GM19438 (cell line): ENCODE results near the gene KIAA1671.

ENCODE experiments used
- ATAC-seq: cut with Tn5 transposase; IDR thresholded peaks from one replicate; pipeline ENCODE4 v1.9.1; 2021; ENCODE audit warnings: low read depth; ENCODE audit not compliant: unreplicated experiment

Gene KIAA1671

DNA sequence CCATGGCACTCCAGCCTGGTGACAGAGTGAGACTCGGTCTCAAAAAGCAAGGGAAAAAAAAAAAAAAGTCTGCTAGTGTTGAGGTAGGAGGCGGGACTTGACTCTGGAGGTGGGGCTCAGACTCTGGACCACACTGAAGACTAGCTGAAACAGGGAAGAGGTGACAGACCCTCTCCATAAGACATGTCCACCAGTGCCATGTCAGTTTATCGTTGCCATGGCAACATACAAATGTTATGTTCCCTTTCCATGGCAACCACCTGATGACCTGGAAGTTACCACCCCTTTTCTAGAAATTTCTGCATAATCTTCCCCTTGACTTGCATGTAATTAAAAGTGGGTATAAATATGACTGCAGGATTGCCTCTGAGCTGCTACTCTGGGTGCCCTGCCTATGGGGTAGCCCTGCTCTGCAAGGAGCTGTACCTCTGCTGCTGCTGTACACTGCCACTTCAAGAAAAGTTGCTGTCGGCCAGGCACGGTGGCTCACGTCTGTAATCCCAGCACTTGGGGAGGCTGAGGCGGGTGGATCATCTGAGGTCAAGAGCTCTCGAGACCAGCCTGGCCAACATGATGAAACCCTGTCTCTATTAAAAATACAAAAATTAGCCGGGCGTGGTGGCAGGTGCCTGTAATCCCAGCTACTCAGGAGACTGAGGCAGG, 55.1 kb downstream of the KIAA1671 start:
- no peak for ATAC-seq

DNA sequence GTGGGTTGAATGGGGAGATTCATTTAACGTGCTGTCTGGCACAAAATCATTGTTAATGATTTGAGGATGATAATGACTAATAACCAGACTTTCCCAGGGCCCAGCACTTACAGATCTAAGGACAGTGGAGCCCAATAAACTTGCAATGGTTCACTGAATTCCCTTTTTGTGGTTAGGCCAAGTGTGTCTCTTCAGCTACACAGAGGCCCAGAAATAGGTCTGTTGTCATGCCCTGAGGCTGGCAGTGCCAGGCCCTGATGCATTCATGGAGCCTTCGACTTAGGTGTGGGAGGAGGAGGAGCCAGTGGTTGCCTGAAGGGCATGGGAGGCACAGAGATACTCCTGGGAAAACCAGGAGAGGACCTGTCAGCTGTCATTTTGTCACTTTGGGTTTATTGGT, 56.1 kb downstream of the KIAA1671 start:
- ATAC-seq = no peak

DNA sequence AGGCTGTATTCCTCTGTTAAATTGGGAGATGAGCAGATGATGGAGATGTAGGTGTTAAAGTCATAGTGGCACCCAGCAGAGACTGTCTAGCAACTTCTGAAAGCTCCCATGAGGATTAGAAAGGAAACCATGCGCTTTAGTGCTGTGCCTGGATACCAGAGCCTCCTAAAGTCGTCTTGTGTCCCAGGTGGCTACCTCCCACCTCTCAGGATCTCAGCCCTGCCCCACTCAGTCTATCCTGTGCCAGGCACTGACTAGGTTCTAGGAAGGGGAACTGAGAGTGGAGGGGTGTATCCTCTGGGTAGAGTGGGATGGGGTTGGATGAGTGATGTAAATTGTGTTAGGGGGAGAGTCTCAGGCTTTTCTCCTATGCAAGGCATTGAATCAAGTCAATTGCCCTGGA, 60.2 kb downstream of the KIAA1671 start:
- no peak for ATAC-seq

DNA sequence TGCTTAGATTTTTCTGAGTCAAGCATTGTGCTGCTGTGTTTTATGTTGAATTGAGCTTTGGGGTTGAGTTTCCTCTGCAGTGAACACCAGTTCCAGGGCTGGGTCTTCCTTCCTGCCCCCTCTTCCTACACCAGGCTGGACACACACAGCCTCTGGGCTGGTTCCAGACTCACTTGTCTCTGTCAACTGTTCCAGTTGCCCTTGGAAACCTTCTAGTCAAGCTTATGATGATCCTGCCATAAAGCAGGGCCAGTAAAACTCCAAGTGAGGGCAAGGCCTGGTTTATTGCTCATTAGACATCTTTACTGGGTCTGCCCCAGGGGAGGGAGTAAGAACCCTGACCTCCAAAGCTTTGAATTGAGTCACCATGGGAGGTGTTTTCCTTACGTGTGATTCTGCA, 61.1 kb downstream of the KIAA1671 start:
- no peak for ATAC-seq

DNA sequence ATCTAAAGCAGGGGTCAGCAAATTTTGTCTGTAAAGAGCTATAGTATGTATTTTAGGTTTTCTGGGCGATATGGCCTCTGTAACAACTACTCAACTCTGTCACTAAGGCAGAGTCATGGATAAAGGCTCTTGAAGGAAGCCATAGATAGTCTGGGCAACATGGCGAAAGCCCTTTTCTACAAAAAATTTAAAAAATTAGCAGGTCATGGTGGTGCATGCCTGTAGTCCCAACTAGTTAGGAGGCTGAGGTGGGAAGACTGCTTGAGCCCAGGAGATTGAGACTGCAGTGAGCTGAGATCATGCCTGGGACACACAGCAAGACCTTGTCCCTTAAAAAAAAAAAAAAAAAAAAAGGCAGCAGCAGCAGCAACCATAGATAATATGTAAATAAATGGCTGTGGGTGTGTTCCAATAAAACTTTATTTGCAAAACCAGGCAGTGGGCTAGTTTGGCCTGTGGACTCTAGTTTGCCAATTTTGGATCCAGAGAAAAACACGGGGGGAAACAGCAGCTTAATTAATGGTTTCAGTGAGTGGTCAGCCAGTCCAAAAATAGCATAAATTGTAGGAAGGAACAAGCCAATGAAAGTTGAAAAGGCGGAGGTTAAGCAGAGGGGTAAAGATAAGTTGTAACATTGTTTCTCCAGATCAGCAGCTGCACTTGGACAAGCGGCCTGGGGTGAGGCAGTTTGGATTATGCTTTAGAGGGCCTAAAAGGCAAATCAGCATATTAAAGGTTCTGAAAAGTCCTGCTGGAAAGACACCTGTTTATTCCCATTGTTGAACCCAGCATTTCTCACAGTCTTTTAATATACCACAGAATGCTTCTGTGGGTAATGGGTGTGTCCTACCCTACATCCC, 62.6 kb downstream of the KIAA1671 start:
- ATAC-seq = no peak

DNA sequence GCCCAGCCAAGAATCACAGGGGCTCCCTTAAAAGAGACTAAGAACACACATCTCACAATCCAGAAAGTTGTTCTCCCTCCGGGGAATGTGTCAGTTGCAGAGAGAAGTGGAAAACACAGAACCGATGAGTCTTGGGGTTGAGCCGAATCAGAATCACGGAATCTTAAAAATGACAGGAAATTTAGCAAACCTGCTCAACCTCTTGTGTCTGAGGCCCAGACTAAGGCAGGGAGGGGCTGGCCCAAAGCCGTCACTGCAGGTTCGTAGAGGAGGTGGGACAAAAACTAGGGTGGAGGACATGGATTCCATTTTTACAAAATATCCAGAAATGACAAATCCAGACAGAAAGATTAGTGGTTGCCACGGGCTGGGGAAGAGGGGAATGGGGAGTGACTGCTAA, 63.8 kb downstream of the KIAA1671 start:
- no peak for ATAC-seq

DNA sequence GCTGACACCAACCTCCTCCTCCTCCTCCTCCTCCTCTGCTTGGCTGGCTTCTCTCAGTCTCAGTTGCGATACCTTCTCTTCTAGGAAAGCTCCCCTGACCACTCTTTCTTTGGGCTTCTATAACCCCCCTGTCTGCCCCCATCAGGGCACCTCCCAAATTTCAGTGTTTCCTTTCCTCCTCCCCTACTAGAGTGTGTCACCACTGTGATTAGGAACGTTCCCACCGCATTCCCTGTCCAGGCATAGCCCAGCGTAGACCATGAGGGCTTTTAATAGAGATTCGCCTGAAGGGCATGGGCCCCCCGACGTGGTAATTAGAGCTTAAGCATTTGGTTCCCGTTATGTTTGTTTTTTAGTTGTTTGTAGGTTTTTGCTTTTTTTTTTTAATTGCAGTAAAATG, 65.5 kb downstream of the KIAA1671 start:
- no peak for ATAC-seq

DNA sequence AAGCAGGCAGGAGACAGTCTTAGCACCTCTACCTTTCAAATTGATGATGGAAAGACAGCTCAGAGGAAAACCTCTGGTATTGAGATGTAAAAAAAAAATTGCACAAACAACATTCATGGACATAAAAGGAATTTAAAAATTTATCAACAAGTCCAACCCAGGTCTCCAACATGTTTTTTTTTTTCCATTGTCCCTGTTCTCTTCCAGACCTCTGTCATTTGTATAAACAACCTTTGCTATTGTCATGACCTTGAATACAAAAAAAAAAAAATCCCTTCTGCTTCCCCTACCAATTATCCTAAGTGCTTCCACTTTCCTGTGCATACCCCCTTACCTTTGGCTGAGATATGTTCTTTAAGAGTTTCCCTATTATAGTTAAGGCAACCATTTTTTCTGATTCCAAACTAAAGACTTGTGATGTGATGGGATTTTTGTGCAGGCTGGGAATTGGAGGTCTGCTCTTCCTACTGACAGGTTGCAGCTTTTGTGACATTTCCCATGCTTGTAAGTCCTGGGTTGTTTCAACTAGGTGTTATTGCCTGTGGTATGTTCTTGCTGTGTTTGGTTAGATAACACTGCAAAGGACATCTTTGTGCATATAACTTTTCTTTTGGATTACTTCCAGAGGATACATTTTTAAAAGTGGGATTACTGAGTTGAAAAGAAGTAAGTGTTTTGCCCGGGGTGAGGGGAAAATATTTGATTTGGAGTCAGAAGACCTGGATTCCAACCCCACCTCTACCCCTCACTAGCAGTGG, 67.1 kb downstream of the KIAA1671 start:
- no peak for ATAC-seq

DNA sequence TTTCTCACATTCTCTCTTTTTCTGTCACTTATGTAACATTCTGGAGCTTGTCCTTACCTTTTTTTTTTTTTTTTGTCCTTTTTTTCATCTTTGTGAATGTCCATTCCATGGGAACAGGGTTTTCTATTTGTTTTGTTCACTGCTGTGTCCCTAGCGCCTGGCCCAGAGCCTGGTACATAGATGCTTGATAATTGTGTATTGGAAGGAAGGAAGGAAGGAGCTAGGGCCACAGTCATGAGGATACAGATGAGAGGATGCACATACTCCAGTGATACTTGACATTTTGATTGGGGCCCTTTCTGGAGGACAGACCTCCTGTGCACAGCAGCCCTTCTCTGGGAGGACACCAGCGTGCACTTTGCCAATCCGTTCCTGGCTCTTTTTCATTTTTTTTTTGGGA, 68.9 kb downstream of the KIAA1671 start:
- no peak for ATAC-seq

DNA sequence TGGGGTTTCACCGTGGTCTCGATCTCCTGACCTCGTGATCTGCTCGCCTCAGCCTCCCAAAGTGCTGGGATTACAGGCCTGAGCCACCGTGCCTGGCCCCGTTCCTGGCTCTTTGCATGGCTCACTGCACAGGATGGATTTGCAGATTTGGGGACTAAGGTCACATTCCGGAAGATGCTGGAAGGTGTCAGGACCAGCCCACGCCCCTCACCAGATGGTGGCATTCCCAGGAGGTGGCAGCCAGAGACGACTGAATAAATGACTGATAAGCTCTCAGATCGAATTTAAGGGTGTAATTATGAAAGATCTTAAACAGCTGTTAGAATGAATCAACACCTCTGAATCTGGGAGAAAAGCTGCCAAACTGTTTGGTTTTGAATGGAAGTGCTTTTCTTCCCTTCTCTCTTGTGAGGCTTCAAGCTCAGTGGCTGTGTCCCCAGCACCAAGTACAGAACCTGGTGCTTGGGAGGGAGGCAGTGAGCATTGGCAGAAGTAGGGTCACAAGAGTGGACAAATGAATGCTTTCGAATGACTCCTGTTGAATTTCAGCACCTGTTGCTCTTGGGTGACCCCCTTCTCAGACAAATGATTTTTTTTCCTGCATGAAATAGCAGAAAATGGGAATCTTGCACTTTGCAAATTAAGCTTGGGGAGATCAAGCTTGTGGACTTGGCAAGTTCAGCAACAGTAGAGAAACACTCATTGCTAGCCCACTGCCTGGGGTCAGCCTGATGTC, 69.6 kb downstream of the KIAA1671 start:
- ATAC-seq = no peak

DNA sequence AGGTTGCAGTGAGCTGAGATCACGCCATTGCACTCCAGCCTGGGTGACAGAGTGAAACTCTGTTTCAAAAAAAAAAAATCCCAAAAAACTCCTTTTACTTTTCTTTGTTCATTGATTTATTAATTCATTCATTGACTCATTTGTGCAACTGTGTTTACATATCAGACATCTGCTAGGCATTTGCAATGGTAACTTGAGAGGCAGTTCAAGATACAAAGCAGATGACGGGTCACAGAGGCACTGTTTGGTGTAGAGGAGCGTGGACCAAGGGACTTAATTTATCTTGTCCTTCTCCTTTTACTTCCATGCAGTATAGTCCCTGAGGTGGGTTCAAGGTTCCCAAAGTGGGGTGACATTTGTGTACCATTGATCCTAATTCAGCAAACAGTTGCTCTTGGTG, 71.4 kb downstream of the KIAA1671 start:
- no peak for ATAC-seq

DNA sequence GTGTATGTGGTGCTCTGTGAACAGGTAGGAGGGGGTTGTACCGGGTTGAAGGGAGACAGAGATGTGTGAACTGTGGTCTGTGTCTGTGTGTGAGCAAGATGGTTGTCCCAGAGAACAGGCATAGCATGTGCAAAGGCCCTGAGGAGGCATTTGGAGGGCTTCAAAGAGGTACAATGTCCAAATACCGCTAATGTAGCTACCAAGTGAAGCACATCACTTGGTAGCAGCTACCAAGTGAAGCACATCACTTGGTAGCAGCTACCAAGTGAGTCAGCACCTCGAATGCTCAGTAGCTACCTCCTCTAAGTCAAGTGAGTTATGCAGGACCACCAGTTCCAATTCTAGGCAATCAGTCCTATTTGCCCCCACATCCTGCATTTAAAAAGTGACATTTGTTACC, 72.4 kb downstream of the KIAA1671 start:
- ATAC-seq = no peak

DNA sequence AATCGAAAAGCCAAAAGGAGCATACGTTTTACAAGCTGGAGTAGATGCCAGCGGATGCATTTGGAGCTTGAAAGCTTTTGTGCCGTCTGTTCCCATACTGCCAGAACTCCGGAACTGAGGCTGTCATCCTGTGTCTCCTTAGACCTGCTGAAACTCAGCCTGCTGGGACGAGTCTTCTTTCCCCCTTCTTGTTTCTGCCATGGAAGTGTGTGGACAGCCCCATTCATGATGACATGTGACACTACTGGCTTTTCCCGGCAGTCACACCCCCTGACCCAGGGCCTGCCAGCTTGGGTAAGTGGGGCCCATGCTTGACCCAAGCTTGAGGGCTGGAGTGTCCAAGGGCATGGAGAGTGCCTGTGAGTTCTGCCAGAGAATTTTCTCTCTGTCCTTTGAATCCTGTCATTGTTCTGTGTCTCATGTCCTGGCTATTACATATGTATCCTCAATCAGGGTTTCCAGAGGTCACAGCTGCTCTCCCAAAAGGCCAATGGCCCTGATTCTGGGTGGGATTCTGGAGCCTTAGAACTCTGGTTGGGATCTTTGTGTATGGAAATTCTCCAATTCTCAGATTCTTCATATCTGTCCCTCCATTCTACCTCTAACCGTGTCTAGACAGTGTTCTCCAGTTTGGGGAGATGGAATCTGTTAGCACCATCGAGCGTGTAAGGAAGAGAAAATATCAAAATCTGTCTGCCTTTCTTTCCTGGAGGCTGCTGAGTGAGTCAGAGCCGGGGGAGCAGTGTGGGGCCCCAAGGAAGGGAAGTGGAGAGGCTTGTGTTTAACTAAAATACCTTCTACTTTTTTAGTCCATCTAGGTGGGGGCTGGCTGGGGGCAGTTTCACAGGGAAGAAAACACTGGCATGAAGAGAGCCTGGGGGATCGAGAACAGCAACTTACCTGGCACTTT, 73.2 kb downstream of the KIAA1671 start:
- no peak for ATAC-seq

DNA sequence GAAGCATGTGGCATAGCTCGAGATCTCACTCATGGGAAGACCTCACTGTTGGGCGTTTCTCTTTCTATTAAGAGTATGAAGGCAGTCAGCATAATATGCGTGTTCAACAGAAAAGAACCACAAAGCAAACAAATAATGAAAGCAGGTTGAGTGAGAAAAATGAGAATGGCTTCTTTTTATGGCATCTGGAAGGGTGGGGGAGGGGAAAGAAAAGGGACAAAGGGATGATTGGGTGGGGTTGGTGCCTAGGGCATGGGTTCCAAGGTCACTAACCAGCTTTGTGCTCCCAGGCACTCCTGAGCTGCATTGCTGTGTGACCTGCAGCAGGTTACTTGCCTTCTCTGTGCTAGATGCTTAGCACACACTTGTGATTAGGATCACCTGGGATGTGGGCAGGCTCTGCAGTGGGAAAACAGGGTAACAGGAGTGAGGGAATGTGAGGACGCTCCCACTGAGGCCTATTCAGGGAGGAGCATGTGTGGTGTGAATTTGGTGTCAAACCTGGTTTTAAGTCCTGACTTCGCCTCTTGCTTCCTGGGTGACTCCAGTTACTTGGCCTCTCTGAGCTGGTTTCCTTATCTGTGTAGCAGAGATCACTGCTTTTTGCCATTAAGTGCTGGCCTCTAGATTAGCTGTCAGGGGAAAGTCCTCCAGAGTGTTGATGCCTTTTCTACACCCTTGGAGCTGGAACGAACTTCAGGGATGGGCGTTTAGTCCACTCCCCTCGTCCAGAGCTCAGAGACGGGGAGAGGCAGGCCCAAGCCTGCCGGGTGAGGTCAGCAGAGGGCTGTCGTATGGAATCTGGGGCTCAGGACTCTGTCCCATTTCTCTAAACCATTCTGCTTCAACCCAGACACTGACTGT, 74.8 kb downstream of the KIAA1671 start:
- no peak for ATAC-seq

DNA sequence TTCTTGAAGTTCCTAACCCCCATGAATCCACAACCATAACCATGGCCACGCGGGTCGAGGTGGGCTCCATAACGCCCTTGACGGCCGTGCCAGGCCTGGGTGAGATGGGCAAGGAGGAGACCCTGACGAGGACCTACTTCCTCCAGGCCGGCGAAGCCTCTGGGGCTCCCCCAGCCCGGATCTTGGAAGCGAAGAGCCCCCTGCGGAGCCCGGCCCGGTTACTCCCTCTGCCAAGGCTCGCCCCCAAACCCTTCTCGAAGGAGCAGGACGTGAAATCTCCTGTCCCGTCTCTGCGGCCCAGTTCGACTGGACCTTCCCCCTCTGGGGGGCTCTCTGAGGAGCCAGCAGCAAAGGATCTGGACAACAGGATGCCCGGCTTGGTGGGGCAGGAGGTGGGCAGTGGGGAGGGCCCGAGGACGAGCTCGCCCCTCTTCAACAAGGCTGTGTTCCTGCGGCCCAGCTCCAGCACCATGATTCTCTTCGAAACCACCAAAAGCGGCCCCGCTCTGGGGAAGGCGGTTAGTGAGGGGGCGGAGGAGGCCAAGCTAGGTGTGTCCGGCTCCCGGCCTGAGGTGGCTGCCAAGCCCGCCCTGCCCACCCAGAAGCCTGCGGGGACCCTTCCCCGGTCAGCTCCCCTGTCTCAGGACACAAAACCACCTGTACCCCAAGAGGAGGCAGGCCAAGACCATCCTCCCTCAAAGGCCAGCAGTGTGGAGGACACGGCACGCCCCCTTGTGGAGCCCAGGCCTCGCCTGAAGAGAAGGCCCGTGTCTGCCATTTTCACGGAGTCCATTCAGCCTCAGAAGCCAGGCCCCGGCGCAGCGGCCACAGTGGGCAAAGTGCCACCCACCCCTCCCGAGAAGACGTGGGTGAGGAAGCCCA, 75.7 kb downstream of the KIAA1671 start:
- no peak for ATAC-seq

DNA sequence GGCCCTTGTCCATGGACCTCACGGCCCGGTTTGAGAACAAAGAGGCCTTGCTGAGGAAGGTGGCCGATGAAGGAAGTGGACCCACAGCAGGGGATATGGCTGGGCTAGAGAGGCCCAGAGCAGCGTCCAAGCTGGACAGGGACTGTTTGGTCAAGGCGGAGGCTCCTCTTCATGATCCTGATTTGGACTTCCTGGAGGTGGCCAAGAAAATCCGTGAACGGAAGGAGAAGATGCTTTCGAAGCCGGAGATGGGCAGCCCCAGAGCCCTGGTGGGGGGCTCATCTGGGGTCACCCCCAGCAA, 76.3 kb downstream of the KIAA1671 start:
- no peak for ATAC-seq

DNA sequence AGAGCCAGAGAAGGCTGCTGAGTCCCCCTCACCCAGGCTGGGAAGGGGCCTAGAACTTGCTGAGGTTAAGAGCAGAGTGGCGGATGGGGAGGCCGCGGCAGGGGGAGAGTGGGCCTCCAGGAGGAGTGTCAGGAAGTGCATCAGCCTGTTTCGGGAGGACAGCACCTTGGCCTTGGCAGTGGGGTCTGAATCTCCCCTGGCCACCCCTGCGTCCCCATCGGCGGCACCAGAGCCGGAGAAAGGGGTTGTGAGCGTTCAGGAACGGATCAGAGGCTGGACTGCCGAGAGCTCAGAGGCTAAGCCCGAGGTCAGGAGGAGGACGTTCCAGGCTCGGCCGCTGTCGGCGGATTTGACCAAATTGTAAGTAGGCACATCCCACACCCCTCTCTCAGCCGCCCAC, 76.7 kb downstream of the KIAA1671 start:
- ATAC-seq = no peak

DNA sequence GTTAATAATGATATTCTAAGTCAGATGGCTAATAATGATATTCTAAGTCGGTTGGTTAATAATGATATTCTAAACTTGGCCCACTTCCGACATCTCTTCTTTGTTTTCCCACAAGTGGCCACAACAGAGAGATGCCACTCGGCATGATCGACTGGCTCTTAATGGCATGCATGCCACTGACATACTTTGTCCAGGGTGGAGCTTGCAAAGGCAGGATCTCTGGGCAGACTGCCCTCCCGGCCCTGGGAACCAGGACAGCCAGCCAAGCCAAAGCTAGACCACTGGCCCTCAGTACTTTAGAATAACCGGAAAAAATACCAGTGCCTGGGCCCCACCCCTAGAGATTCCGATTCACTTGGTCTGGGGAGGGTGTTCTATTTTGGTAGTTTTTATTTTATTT, 78.1 kb downstream of the KIAA1671 start:
- ATAC-seq = no peak
